ENCODE measurements around the gene GPBP1.
A peak's percentile ranks its signal among the peaks of the same experiment; 100 is the strongest.
"Not testable (repeated sequence)": the region's sequence is repeated elsewhere in the genome, so short reads cannot be mapped to it uniquely, and the experiment has no call there.

The GPBP1 gene

DNA sequence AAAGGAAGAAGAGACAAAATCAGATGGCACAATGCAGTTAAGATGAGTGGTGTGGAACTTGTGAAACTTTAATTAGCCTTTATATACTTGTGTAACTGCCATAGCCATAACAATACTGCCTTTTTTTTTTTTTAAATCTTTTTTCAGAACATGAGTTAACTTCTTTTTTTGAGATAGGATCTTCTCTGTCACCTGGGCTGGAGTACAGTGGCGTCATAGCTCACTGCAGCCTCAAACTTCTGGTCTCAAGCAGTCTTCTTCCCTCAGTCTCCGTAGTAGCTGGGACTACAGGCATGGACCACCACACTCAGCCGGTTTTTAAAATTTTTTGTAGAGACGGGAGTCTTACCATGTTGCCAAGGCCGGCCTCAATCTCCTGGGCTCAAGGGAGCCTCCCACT, 37.2 kb downstream of the GPBP1 start:
- DNase-seq: no peak

DNA sequence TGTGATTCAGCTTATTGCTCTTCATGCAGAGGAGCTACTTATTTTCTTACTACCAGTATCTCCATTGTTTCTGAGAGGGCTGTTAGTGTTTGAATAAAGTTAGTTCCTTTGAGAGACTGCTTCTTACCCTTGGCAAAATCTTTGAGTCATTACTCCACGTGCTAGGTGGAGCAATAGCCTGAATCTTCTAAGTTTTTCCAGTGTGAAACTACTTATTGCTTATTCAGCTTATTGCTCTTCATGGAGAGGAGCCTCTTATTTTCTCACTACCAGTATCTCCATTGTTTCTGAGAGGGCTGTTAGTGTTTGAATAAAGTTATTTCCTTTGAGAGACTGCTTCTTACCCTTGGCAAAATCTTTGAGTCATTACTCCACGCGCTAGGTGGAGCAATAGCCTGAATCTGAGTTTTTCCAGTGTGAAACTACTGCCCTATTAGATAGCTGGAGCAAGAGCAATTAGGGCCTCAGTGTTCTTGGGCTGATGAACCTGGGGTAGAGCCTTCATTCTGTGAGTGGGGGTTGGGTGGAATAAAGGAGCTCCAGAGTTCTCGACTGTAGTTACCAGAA, 41.9 kb downstream of the GPBP1 start:
- no peak for DNase-seq

DNA sequence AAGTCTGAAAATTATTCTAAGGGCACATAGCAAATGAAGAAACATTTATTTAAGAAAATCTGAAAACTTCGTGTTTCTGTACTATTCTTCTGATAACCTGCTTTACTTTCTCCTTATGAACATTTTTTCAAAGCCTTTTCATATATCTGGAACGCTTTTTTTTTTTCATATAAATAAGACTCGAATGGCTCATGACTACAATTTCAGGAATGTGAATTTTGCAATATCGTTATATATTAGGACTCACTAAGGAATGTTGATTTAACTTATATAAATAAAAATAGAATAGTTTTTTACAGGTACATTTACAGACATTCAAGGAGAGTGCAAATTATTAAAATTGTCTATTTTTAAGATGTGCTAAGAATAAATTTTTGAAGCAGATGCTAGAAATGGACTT, 42.9 kb downstream of the GPBP1 start:
- DNase-seq: no peak

DNA sequence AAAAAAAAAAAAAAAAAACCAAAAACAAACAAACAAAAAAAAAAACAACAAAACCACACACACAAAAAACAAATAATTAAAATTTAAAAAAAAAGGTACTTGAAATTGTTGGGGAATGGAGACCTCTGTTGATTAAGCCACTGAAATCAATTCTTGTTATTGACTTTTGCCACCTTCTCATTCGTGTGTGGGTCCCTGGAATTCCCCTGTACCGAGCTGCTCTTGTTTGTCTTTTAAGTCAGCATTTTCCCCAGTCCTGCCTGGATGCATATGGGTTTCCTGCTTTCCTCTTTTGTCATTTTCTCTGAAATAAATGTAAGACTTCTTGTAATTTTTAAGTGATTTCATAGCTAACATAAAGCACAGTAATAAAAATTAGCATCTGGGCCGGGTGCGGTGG, 45.5 kb downstream of the GPBP1 start:
- no peak for DNase-seq

DNA sequence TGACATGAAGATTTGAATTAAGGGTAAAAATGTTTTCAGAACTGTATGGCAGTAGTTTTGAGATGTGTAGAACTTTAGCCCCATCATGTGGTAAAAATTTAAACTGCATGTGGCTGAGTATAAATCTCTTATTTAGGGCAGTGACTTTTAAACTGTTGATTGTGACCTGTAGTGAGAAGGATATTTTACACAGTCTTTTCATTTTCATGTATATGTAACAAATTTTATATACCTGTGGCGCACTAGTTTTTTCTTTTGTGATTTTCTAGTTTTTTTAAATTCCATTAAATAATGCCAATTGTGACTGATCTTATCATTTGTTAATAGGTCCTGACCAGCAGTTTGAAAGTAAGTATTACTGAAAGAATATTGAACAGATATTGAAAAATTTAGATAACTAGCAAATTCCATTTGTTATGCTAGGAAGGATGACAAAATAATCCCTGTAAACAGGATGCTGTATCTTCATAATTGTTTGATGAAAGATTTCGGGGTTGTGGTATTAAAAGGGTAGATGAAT, 47.2 kb downstream of the GPBP1 start:
- peak; percentile 59 for DNase-seq

DNA sequence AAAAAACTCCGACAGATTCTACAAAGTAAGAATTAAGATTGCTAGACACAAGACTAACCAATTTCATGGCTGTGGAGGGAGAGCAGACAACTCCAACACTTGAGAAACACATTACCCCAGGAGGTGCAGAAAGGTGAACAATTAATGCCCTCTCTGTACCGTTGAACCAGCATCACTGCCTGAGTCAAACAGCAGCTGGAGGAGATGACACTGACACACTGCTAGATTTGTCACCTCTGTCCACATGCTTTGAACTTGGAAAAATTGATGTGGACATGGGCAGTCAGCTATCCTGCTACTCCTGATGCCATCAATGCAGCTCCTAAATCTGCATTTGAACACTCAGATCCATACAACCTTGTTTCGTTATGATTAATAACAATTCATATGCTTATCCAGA, 51.7 kb downstream of the GPBP1 start:
- DNase-seq: no peak

DNA sequence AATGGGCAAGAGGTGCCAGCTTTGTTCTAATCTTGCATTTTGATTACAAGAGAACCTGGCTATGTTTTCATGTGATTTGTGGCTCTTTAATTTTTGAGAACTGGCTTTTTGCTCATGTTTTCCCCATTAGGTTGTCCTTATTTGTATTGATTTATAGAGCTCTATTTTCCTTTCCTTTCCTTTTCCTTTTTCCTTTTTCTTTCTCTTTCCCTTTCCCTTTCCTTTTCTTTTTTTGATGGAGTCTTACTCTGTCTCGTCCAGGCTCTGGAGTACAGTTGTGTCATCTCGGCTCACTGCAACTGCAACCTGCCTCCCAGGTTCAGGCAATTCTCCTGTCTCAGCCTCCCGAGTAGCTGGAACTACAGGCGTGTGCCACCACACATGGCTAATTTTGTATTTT, 55.5 kb downstream of the GPBP1 start:
- no peak for DNase-seq

DNA sequence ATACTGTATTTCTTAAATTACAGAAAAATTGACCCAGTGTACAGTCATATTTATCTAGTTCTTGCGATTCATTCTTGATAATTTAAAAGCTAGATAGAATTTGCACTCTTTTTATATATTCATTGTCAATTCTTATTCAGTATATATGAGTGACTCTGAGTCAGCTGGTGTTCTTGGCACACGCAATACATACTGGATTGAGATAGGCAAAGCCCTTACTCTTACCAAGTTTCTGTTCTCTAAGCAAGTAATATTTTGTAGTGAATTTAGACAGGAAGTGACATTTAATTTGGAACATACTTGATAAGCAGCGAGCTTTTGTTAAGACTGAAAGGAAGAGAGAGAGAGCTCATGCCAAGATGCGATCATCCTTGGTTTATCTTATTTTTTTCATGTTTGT, 57.7 kb downstream of the GPBP1 start:
- DNase-seq: no peak

DNA sequence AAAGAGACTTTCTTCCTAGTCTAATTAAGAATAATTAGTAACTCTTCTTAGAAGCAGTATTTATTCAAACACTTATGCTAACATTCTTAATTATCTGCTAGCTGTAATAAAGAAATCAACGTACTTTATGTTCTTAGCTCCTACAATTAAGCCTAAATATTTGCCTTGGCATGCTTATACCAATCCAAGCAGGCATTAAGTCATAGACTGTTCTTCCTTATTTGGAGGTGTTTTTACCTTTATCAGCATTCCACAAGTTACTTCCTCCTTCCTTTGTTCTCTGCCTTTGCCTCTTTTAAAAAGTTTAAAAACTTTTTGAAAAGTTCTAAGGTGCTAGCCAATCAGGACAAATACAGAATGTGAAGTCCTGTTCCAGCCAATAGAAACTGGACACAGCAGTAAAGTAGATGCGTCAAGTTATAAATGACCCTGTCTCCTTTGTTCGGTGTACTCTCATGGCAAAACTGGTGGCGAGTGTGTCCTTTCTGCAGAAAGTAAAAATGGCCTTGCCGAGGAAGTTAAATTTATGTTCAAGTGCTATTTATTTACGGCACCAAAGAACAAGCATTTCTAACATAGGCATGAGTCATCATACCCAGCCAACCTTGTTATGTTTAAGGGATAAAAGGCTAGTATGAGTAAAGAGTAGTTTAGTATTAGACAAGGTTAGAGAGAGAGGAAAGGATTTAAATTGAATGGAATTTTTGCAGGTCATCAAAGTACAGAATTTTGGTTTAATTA, 58.6 kb downstream of the GPBP1 start:
- DNase-seq: no peak

DNA sequence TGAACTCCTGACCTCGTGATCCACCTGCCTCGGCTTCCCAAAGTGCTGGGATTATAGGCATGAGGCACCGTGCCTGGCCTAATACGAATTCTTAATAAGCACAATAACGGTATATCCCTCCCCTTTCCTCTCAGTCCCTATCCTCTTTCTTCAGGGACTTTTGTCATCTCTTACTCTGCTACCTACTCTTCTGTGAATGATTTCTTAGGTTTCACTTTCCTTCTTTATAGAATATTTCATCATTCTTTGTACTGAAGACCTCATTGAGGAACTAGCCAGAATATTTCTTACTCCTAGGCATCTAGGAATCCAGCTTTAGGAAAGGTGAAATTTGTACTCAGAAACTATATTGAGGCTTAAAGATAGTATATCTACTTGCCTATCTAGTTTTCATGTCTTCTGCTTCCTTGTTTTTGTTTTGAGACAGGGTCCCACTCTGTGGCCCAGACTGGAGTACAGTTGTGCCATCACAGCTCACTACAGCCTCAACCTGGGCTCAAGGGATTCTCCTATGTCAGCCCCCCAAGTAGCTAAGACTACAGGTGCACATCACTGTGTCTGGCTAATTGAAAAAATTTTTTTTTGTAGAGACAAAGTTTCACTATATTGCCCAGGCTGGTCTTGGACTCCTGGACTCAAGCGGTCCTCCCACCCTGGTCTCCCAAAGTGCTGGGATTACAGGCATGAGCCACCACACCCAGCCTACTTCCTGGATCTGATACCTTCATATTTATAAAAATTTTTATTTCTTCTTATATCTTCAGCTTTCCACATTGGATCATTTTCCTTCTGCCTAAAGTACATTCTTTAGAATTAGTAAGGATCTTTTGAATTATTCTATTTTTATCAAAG, 69.7 kb downstream of the GPBP1 start:
- no peak for DNase-seq

DNA sequence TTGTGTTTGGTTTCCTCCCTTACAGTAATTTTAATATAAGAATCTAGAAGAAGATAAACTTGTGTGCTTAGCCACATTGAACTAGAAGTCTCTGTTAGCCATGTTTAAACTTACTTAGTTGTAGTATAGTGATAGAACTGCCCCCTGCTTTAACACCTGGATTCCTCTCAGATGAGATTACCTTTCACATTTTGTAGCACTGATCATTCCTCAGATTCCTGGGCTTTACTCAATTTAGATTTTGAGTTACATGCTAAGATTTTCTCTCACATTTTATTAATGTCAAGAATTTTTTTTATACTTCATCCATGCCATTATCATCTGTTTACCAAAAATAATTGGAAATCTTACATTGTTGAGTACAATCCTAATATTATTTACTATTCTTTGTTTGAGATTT, 70.5 kb downstream of the GPBP1 start:
- DNase-seq: no peak

DNA sequence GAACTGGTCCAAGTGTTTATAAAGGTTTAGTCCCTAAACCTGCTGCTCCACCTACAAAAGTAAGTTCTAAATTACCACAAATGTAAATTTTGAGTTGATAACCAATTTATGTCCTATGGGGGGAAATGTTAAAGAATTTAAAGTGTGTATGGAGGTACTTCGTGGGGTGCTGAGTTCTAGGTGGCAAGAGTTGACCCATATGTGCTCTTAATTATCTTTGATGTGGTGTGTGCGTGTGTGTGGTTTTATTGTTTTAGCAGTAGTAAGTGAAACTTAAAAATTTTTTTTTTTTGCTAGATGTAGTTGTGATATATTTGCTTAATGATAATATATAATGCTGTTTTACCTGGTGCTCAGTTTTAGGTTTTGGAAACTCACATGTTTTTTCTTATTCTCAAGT, 72.6 kb downstream of the GPBP1 start:
- no peak for DNase-seq

DNA sequence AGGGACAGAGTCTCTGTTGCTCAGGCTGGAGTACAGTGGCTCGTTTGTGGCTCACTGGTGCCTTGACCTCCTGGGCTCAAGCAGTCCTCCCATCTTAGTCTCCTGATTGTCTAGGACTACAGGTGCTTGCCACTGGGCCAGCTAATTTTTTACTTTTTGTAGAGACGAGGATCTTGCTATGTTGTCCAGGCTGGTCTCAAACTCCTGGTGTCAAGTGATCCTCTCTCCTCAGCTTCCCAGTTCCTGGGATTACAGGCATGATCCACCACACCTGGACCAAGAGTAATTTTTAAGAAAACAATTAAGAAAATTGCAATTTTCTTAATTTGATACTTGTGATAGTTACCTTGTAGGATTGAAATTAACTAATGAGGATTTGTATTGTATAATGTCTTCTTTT, 73.9 kb downstream of the GPBP1 start:
- no peak for DNase-seq

DNA sequence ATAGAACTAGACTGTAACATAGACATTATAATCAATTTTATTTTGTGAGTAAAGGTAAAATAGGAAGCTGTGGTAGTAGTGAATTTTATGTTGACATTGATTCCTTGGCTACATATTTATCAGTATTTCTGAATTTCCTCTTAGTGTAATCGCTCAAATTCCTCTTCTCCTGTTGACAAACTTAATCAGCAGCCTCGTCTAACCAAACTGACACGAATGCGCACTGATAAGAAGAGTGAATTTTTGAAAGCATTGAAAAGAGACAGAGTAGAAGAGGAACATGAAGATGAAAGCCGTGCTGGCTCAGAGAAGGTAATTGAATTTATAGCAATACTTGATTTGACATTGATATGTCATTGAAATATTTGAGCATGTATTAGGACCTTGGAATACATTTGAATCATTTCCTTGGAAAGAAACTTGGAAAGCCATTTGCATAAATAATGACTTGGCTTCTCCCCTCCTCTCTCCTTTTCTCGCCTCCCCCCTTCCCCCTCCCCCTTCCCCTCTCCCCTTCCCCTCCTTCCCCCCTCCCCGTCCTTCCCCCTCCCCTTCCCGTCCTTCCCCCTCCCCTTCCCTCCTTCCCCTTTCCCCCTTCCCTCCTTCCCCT, 75.5 kb downstream of the GPBP1 start:
- DNase-seq: no peak

DNA sequence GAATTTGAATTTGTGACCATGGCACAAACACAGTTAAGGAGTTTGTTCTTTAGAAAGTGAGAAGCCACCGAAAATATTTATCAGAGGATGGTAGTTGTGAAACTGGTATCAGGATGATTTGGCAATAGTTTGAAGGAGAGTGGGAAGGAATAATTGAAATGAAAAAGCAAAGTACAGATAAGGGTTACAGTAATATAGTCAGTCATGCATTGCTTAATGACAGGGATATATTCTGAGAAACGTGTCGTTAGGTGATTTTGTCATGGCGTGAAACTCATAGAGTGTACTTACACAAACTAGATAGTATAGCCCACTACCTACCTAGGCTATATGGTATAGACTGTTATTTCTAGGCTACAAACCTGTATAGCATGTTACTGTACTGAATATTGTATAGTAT, 84.2 kb downstream of the GPBP1 start:
- DNase-seq: no peak

DNA sequence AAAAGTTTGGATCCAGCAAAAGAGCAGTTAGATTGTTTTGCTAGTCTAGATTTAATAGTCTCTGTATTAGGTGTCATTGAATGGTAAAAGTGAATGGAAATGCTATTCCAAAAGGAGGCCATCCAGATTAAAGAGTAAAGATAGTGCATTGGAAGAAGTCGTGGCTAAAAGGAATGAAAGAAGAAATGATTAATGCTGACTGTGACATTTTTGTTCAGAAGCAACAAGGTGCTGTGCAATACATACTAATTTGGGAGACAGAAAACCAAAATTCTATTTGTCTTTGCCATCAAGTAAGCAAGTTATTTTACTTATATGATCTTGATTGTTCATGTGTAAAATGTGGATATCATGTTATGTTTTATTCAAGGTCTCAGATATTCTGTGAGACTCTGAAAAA, 85.1 kb downstream of the GPBP1 start:
- DNase-seq: no peak

DNA sequence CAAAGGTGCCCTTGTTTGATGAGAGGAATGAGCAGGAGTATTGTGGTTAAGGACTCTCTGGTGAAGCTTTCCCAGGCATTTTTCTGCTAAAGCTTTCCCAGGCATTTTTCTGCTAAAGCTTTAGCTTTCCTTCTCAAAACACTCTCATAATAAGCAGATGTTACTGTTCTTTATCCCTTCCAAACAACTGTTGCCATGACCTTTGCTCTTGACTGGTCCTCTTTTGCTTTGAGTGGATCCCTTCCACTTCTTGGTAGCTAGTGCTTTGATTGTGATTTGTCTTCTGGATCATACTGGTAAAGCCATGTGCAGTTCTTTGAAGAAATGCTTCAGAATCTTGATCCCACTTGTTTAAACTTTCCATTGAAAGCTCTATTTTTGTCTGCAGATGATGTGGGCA, 85.8 kb downstream of the GPBP1 start:
- DNase-seq: no peak

DNA sequence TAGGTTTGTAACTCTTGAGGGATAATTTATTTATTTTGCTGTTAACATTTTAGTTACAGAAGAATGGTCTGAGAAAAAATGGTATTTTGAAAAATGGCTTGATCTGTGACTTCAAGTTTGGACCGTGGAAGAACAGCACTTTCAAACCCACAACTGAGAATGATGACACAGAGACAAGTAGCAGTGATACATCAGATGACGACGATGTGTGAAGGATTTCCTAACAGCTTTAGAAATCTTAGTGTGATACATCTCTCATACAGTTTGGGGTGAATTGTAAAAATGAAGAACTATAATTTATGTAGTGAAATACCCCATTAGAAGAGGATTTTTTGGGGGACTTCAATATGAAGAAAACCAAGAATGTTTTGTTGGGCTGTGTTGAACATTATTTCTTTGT, 88.7 kb downstream of the GPBP1 start:
- no peak for DNase-seq

DNA sequence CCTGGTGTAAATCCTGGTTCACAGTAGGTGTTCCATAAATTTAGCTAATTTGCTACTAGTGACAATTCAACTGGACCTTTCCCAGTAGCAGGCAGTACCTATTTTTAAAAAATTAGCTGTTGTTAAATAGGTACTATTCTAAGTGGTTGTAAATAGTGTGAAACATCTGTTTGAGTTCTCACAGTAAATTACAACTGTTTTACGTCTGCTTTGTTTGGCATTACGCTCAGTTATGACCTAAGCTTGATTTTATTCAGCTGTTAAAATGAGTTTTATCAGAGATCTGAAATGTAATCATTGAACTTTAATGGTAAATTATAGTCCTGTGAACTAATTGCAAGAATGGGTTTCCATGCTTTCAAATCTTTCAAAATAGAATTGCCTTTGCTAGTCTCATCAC, 93.9 kb downstream of the GPBP1 start:
- no peak for DNase-seq

DNA sequence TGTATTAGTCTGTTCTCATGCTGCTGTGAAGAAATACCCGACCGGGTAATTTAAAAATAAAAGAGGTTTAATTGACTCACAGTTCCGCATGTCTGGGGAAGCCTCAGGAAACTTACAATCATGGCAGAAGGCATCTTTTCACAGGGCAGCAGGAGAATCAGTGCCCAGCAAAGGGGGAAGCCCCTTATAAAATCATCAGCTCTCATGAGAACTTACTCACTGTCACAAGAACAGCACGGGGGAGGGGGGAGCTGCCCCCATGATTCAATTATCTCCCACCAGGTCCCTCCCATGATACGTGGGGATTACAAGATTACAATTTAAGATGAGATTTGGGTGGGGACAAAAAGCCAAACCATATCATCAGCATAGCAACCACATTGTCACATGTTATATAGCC, 102.5 kb downstream of the GPBP1 start:
- no peak for DNase-seq

DNA sequence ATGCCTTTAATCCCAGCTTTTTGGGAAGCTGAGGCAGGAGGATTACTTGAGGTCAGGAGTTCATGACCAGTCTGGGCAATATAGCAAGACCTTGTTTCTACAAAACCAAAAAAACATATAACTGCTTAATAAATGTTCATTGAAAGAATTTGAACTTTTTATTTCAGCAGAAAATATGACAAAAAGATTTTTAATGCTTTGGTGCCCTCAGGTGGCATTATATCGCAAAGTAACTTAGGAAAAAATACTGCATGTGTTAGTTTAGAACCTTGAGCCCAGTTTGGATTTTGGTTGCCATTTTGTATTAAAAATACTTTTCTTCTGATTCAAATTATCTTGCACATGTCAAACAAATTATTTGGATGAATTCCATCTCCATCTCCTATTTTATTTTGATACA, 103.2 kb downstream of the GPBP1 start:
- peak; percentile 6 for DNase-seq

DNA sequence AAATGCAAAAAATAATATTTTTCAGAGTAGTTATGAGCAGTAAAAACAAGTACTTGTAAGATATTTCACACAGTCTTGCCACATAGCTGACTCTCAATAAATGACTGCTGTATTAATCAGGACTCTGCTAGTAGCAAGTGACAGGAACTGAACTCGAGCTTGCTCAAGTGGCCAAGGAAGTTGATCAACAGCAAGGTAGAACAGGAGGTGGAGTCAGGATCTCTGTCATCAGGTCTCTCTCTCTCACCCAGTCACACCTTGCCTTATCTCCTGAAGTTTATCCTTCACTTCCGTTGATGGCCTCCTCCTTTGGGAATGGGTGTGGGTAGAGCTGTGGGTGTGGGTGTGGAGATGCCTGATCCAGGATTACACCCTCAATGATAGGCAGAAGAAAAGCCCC, 107.0 kb downstream of the GPBP1 start:
- DNase-seq: no peak

DNA sequence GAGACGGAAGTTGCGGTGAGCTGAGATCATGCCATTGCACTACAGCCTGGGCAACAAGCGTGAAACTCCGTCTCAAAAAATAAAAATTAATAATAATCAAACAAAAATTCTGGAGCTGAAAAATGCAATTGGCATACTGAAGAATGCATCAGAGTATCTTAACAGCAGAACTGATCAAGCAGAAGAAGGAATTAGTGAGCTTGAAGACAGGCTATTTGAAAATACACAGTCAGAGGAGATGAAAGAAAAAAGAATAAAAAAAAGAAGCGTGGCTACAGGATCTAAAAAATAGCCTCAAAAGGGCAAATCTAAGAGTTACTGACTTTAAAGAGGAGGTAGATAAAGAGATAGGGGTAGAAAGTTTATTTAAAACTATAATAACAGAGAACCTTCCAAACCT, 111.2 kb downstream of the GPBP1 start:
- not testable (repeated sequence) for DNase-seq

DNA sequence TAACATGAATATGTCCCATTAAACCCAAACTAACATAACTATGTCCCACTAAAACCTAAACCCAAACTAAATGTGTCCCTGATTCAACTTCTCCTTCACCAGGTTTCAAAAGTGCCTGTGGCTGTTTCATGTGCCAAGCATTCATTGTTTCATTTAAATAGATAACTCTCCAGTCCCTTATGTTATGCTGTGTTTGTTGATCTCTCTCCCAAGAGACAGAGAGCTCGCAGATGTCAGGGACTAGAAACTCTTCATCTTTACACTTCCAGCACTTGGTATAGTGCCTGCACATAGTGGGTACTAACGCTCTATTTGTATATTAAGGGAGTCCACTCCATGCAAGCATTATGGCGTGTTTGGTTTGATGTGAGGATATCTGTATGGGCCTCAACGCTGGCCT, 118.0 kb downstream of the GPBP1 start:
- DNase-seq: no peak

All from NCI-H1694 (cell line).